ENCODE data around the gene IFNLR1. TPM values are rescaled to one million over a fixed set of nuclear protein-coding genes. Genes with fewer than 3 reads are reported as not detected.

Gene IFNLR1
- polyA plus RNA-seq, 3 donors, result 0.10 to 2.3 TPM; not detected in 1

GRCh38 chr1:24156542-24157260 lies 30.4 kb downstream of the IFNLR1 start:
- 93 to 96% (median 94%) methylated on average over 17 to 18 of the region's 18 CpGs for WGBS, 3 donors
- H3K27ac ChIP-seq (ENCODE audit: low read depth, low read length), result no peak overlapping the region

- 30 to 67% (median 64%) methylated on average over 11 of the region's 11 CpGs for WGBS, 3 donors
- no peak overlapping the region for H3K27ac ChIP-seq (ENCODE audit: low read depth, low read length)
These were observed 31.9 kb downstream of the IFNLR1 start for GRCh38 chr1:24155011-24155782.

GRCh38 chr1:24154215-24154614 lies 32.9 kb downstream of the IFNLR1 start:
- no peak overlapping the region for H3K27ac ChIP-seq (ENCODE audit: low read depth, low read length)
- 69 to 83% (median 76%) methylated on average over 8 of the region's 8 CpGs for WGBS, 3 donors

GRCh38 chr1:24152631-24153494 lies 34.2 kb downstream of the IFNLR1 start:
- H3K27ac ChIP-seq (ENCODE audit: low read depth, low read length), result no peak overlapping the region
- WGBS, 3 donors, result 84 to 90% (median 86%) methylated on average over 10 of the region's 10 CpGs

- H3K27ac ChIP-seq (ENCODE audit: low read depth, low read length), result no peak overlapping the region
- WGBS, 3 donors, result 10 to 14% (median 10%) methylated on average over 12 of the region's 12 CpGs
These were observed 35.9 kb downstream of the IFNLR1 start for GRCh38 chr1:24151175-24151533.

- WGBS, 3 donors, result 11 to 15% (median 13%) methylated on average over 36 of the region's 36 CpGs
- no peak overlapping the region for H3K27ac ChIP-seq (ENCODE audit: low read depth, low read length)
These were observed 36.6 kb downstream of the IFNLR1 start for GRCh38 chr1:24150234-24151174.

- WGBS, 3 donors, result 41 to 50% (median 42%) methylated on average over 5 of the region's 5 CpGs
- H3K27ac ChIP-seq (ENCODE audit: low read depth, low read length), result no peak overlapping the region
These were observed 37.2 kb downstream of the IFNLR1 start for GRCh38 chr1:24149866-24150233.

GRCh38 chr1:24147816-24148215 lies 39.3 kb downstream of the IFNLR1 start:
- no peak overlapping the region for H3K27ac ChIP-seq (ENCODE audit: low read depth, low read length)
- WGBS, 3 donors, result 69 to 78% (median 72%) methylated on average over 6 of the region's 6 CpGs

GRCh38 chr1:24147194-24147593 lies 39.9 kb downstream of the IFNLR1 start:
- 86 to 95% (median 89%) methylated on average over 9 of the region's 9 CpGs for WGBS, 3 donors
- no peak overlapping the region for H3K27ac ChIP-seq (ENCODE audit: low read depth, low read length)

GRCh38 chr1:24142546-24143534 lies 44.2 kb downstream of the IFNLR1 start, which contains the start of gene IL22RA1:
TSS of gene IL22RA1 (minus strand) at chr1:24143140. CDS start at chr1:24143082, 58 bp downstream.
- WGBS, 3 donors, result 18 to 59% (median 55%) methylated on average over 21 to 22 of the region's 22 CpGs
- no peak within 1 kb of the TSS for H3K27ac ChIP-seq (ENCODE audit: low read depth, low read length)

- no peak overlapping the region for H3K27ac ChIP-seq (ENCODE audit: low read depth, low read length)
- WGBS, 3 donors, result 51 to 88% (median 85%) methylated on average over 10 of the region's 10 CpGs
These were observed 45.6 kb downstream of the IFNLR1 start for GRCh38 chr1:24141311-24141997.

GRCh38 chr1:24140741-24141181 lies 46.3 kb downstream of the IFNLR1 start:
- no peak overlapping the region for H3K27ac ChIP-seq (ENCODE audit: low read depth, low read length)
- 52 to 92% (median 88%) methylated on average over 17 of the region's 17 CpGs for WGBS, 3 donors

GRCh38 chr1:24139841-24140425 lies 47.2 kb downstream of the IFNLR1 start:
- no peak overlapping the region for H3K27ac ChIP-seq (ENCODE audit: low read depth, low read length)
- 47 to 87% (median 87%) methylated on average over 11 of the region's 11 CpGs for WGBS, 3 donors

- WGBS, 3 donors, result 60 to 77% (median 74%) methylated on average over 2 of the region's 2 CpGs
- no peak overlapping the region for H3K27ac ChIP-seq (ENCODE audit: low read depth, low read length)
These were observed 47.9 kb downstream of the IFNLR1 start for GRCh38 chr1:24139222-24139489.

- WGBS, 3 donors, result 41 to 64% (median 64%) methylated on average over 13 of the region's 13 CpGs
- no peak overlapping the region for H3K27ac ChIP-seq (ENCODE audit: low read depth, low read length)
These were observed 48.4 kb downstream of the IFNLR1 start for GRCh38 chr1:24138476-24139221.

All from adipose tissue (tissue), 3 donors.